SK-N-SH (cell line): ENCODE results near the gene CD276. TPM values are rescaled to one million over a fixed set of nuclear protein-coding genes. Genes with fewer than 3 reads are reported as not detected.

Source experiments
- CTCF ChIA-PET: fragments of 300-600, 350-600 bp; formaldehyde crosslinking; extraction: SDS; loops from one replicate; lab custom pipeline; 2021; lab: Yijun Ruan, JAX
- POLR2A ChIA-PET: fragments of 350-600 bp; sonication (Branson Sonifier 250); formaldehyde crosslinking; extraction: SDS; loops from one replicate; lab custom pipeline; 2020; ENCODE audit warnings: antibody characterized with exemption, inconsistent platforms; lab: Yijun Ruan, JAX
- DNase-seq: peaks from one replicate; pipeline ENCODE4 v3.0.0; 2012
- H2AFZ ChIP-seq: fragments of 200-600 bp; sonication (generic); 2 replicates; pipeline ENCODE4 v1.8.1; 2016; ENCODE audit warnings: antibody characterized with exemption, mild to moderate bottlenecking, low read depth
- H3F3A ChIP-seq: fragments of 200-600 bp; sonication (generic); replicated peaks from 2 replicates; pipeline ENCODE3; 2016; ENCODE audit warnings: antibody characterized with exemption, mild to moderate bottlenecking; ENCODE audit not compliant: insufficient read depth
- H3K27ac ChIP-seq, 2 experiments: fragments of 200-500 bp in 1 of 2; fragments of 200-600 bp in 1 of 2; sonication (Bioruptor generic) in 1 of 2; sonication (generic), shearing (Covaris generic) in 1 of 2; 2 replicates each; pipeline versions ENCODE4 v1.5.1 to v1.6.1; 2014 to 2016; ENCODE audit warnings: low read depth in 2 of 2, inconsistent platforms in 1 of 2, low read length in 1 of 2, mild to moderate bottlenecking in 1 of 2, mixed read lengths in 1 of 2
- H3K27me3 ChIP-seq: fragments of 200-600 bp; sonication (generic), shearing (Covaris generic); 2 replicates; pipeline ENCODE4 v1.6.1; 2016; ENCODE audit warnings: mixed run types; ENCODE audit not compliant: insufficient read depth
- H3K36me3 ChIP-seq, 2 experiments: fragments of 200-500 bp in 1 of 2; fragments of 200-600 bp in 1 of 2; sonication (Bioruptor generic) in 1 of 2; sonication (generic) in 1 of 2; replicated peaks in 1 of 2; 2 replicates each; pipeline versions ENCODE3 to v1.5.1; 2014 to 2016; ENCODE audit warnings: low read length in 1 of 2, mild to moderate bottlenecking in 1 of 2; ENCODE audit not compliant: insufficient read depth in 2 of 2, control insufficient read depth in 1 of 2
- H3K4me1 ChIP-seq, 2 experiments: fragments of 200-500 bp in 1 of 2; fragments of 200-600 bp in 1 of 2; sonication (Bioruptor generic) in 1 of 2; sonication (generic), shearing (Covaris generic) in 1 of 2; 2 replicates each; pipeline versions ENCODE4 v1.5.1 to v1.6.1; 2014 to 2016; ENCODE audit warnings: low read depth in 1 of 2, low read length in 1 of 2, mixed run types in 1 of 2; ENCODE audit not compliant: insufficient read depth in 2 of 2, control insufficient read depth in 1 of 2
- H3K4me2 ChIP-seq: fragments of 200-600 bp; sonication (generic), shearing (Covaris generic); 2 replicates; pipeline ENCODE4 v1.6.1; 2017; ENCODE audit warnings: mixed run types
- H3K4me3 ChIP-seq, 2 experiments: fragments of 200-500 bp in 1 of 2; fragments of 200-600 bp in 1 of 2; sonication (Bioruptor generic) in 1 of 2; sonication (generic), shearing (Covaris generic) in 1 of 2; 2 replicates each; pipeline versions ENCODE4 v1.5.1 to v1.8.1; 2014 to 2016; ENCODE audit warnings: low read depth in 2 of 2, inconsistent platforms in 1 of 2, low read length in 1 of 2, mild to moderate bottlenecking in 1 of 2, mixed read lengths in 1 of 2, moderate library complexity in 1 of 2
- H3K79me2 ChIP-seq: fragments of 200-600 bp; sonication (generic); 2 replicates; pipeline ENCODE4 v1.8.1; 2017; ENCODE audit warnings: mild to moderate bottlenecking; ENCODE audit not compliant: insufficient read depth
- H3K9ac ChIP-seq: fragments of 200-600 bp; sonication (generic); 2 replicates; pipeline ENCODE4 v1.6.1; 2017; ENCODE audit warnings: mixed run types
- H3K9me2 ChIP-seq: fragments of 200-600 bp; sonication (generic); 2 replicates; pipeline ENCODE4 v1.6.1; 2017; ENCODE audit warnings: mixed run types
- H3K9me3 ChIP-seq: fragments of 200-600 bp; sonication (generic); 2 replicates; pipeline ENCODE4 v1.6.1; 2017; ENCODE audit warnings: mixed run types, mild to moderate bottlenecking, moderate library complexity
- H4K20me1 ChIP-seq: fragments of 200-600 bp; sonication (generic); 2 replicates; pipeline ENCODE4 v1.6.1; 2017; ENCODE audit warnings: mild to moderate bottlenecking, mixed run types; ENCODE audit not compliant: insufficient read depth
- CHD2 ChIP-seq: fragments of 150-350 bp; IDR thresholded peaks from 2 replicates; pipeline ENCODE4 v1.6.1; 2018; ENCODE audit warnings: low read length; ENCODE audit not compliant: partially characterized antibody
- CTCF ChIP-seq: fragments of 200-600 bp; sonication (generic); IDR thresholded peaks from 2 replicates; pipeline ENCODE4 v1.6.1; 2017; ENCODE audit warnings: antibody characterized with exemption, mild to moderate bottlenecking, moderate library complexity
- EP300 ChIP-seq, 2 experiments: IDR thresholded peaks; 2 replicates each; pipeline versions ENCODE4 v1.4.0 to v1.6.1; 2012; ENCODE audit warnings: borderline replicate concordance in 1 of 2, low read depth in 1 of 2, low read length in 1 of 2
- EZH2phosphoT487 ChIP-seq: fragments of 200-600 bp; sonication (generic); IDR thresholded peaks from 2 replicates; pipeline ENCODE4 v1.6.1; 2017; ENCODE audit warnings: low read depth, mixed run types, mild to moderate bottlenecking, antibody characterized with exemption, moderate library complexity, borderline replicate concordance
- FOXJ3 ChIP-seq: sonication (generic); formaldehyde crosslinking; IDR thresholded peaks from 2 replicates; pipeline ENCODE4 v1.5.1; 2020; ENCODE audit warnings: mild to moderate bottlenecking, missing genetic modification reagents
- FOXM1 ChIP-seq: IDR thresholded peaks from 2 replicates; pipeline ENCODE4 v1.4.0; 2012; ENCODE audit warnings: low read depth, mild to moderate bottlenecking
- GABPA ChIP-seq: IDR thresholded peaks from 2 replicates; pipeline ENCODE4 v1.4.0; 2012; ENCODE audit warnings: low read depth, mild to moderate bottlenecking
- GATA2 ChIP-seq: sonication (generic); formaldehyde crosslinking; IDR thresholded peaks from 2 replicates; pipeline ENCODE4 v1.5.0; 2020; ENCODE audit warnings: mild to moderate bottlenecking, missing genetic modification reagents
- IRF3 ChIP-seq: fragments of 150-350 bp; IDR thresholded peaks from 2 replicates; pipeline ENCODE4 v1.6.1; 2016; ENCODE audit warnings: mild to moderate bottlenecking, low read depth, low read length
- MEF2A ChIP-seq: IDR thresholded peaks from 2 replicates; pipeline ENCODE4 v1.4.0; 2012; ENCODE audit warnings: low read depth, borderline replicate concordance
- MXI1 ChIP-seq: IDR thresholded peaks from 2 replicates; pipeline ENCODE4 v1.6.1; 2012; ENCODE audit warnings: mild to moderate bottlenecking, low read depth, low read length, improper control_type of control experiment
- NRF1 ChIP-seq: IDR thresholded peaks from 2 replicates; pipeline ENCODE4 v1.6.1; 2012; ENCODE audit warnings: low read depth, mild to moderate bottlenecking, low read length
- RCOR1 ChIP-seq: fragments of 150-350 bp; IDR thresholded peaks from 2 replicates; pipeline ENCODE4 v1.6.1; 2017; ENCODE audit warnings: antibody characterized with exemption, low read length
- SMC3 ChIP-seq: IDR thresholded peaks from 2 replicates; pipeline ENCODE4 v1.6.1; 2012; ENCODE audit warnings: low read depth, low read length, improper control_type of control experiment
- TCF12 ChIP-seq: IDR thresholded peaks from 2 replicates; pipeline ENCODE4 v1.4.0; 2012
- TEAD4 ChIP-seq: IDR thresholded peaks from 2 replicates; pipeline ENCODE4 v1.4.0; 2012; ENCODE audit warnings: mild to moderate bottlenecking, borderline replicate concordance; ENCODE audit not compliant: insufficient read depth
- USF1 ChIP-seq: IDR thresholded peaks from 2 replicates; pipeline ENCODE4 v1.4.0; 2012; ENCODE audit warnings: low read depth, borderline replicate concordance
- WGBS: methylation state at CpG from one replicate; pipeline ENCODE4 v1.1.6; 2017; ENCODE audit warnings: low lambda C conversion rate; 5-methylcytosine and 5-hydroxymethylcytosine counted together
- polyA plus RNA-seq, 3 experiments: library from polyadenylated mRNA; depleted of rRNA; stranded (reverse); fragments of >200 nt; gene quantifications; 2 replicates each; pipeline ENCODE4 v1.2.3, GENCODE V29; 2012
- TF ChIP-seq, protein P1 (sequence below): IDR thresholded peaks from 2 replicates; pipeline ENCODE4 v1.4.0; 2012; ENCODE audit warnings: low read depth, borderline replicate concordance
- TF ChIP-seq, protein P2 (sequence below): IDR thresholded peaks from 2 replicates; pipeline ENCODE4 v1.4.0; 2012; ENCODE audit warnings: low read depth

CD276 gene
- polyA plus RNA-seq, 1 of the 3 experiments (the other 2 are of a cell fraction) = 86.2 TPM

DNA sequence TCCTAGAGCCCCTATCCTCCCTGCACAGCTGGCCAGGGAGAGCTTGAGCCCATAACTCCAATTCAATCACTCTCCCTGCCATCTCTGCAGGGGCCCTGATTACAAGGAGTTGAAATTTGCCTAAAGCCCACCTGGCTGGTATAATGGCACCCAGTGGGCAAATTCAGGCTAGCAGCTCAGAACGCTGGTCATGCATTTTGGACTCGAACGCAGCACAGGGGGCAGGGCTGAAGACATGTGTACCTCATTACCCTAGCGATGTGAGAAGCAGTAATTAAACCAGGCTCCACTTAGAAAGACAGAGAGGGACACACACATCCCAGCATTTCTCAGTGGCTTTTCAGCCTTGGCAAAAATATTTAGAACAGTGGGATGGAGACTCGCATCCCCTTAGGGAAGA is 65.8 kb downstream of the CD276 start:
- H3K9me2 ChIP-seq = no peaks in the 10 kb centered on the region
- 88% methylated on average over 5 of the region's 5 CpGs for WGBS
- no peaks in the 10 kb centered on the region for H4K20me1 ChIP-seq
- H3F3A ChIP-seq = no peaks in the 10 kb centered on the region
- no peaks in the 10 kb centered on the region; the same call in 1 of the 2 replicates for H3K27me3 ChIP-seq
- POLR2A ChIA-PET = interaction anchor here (1.1 kb wide), 1 partner anchor 12 kb away, joined by 3 read pairs; no protein-coding TSS in a partner anchor
- H3K9ac ChIP-seq = no peak overlapping the region
- H3K4me3 ChIP-seq = no peak overlapping the region
- no peaks in the 10 kb centered on the region for H3K9me3 ChIP-seq
- CTCF ChIA-PET = interaction anchor here (1.0 to 1.3 kb wide), 4 partner anchors 9 to 124 kb away, joined by 3 to 5 read pairs (median 3); no protein-coding TSS in a partner anchor
- H3K4me2 ChIP-seq = no peak overlapping the region
- no peak for DNase-seq
- no peaks in the 10 kb centered on the region for H3K36me3 ChIP-seq
- TF ChIP-seq CHD2 = no peak
- TF ChIP-seq MXI1 = no peak
- no peak for TF ChIP-seq TEAD4
- TF ChIP-seq CTCF = no peak
- TF ChIP-seq SMC3 = no peak
- no peak for TF ChIP-seq GABPA
- no peak for TF ChIP-seq NRF1
- TF ChIP-seq GATA2 (CRISPR knock-in tag) = no peak
- no peak for TF ChIP-seq MEF2A
- no peak for TF ChIP-seq RCOR1
- TF ChIP-seq FOXM1 = no peak
- TF ChIP-seq, protein P1, sequence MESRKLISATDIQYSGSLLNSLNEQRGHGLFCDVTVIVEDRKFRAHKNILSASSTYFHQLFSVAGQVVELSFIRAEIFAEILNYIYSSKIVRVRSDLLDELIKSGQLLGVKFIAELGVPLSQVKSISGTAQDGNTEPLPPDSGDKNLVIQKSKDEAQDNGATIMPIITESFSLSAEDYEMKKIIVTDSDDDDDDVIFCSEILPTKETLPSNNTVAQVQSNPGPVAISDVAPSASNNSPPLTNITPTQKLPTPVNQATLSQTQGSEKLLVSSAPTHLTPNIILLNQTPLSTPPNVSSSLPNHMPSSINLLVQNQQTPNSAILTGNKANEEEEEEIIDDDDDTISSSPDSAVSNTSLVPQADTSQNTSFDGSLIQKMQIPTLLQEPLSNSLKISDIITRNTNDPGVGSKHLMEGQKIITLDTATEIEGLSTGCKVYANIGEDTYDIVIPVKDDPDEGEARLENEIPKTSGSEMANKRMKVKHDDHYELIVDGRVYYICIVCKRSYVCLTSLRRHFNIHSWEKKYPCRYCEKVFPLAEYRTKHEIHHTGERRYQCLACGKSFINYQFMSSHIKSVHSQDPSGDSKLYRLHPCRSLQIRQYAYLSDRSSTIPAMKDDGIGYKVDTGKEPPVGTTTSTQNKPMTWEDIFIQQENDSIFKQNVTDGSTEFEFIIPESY = no peak
- TF ChIP-seq, protein P2, sequence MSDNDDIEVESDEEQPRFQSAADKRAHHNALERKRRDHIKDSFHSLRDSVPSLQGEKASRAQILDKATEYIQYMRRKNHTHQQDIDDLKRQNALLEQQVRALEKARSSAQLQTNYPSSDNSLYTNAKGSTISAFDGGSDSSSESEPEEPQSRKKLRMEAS = no peak
- no peak for TF ChIP-seq EP300 (IDR thresholded peaks at IDR 0.05; ENCODE audit: borderline replicate concordance in 1 of 2, low read depth in 1 of 2, low read length in 1 of 2)
- no peak for TF ChIP-seq IRF3
- no peak for TF ChIP-seq TCF12
- no peak for TF ChIP-seq USF1
- no peak for TF ChIP-seq FOXJ3 (CRISPR knock-in tag)
- no peak for TF ChIP-seq EZH2phosphoT487
- no peak overlapping the region for H2AFZ ChIP-seq
- no peak overlapping the region for H3K27ac ChIP-seq
- H3K79me2 ChIP-seq = no peaks in the 10 kb centered on the region
- H3K4me1 ChIP-seq = no peaks in the 10 kb centered on the region; a peak in 1 of 4 replicates
